GM21360 (cell line): ENCODE data around the gene SCG3.

Source experiments
- ATAC-seq: cut with Tn5 transposase; IDR thresholded peaks from one replicate; pipeline ENCODE4 v1.9.1; 2021; ENCODE audit warnings: mild to moderate bottlenecking, moderate library complexity; ENCODE audit not compliant: unreplicated experiment

SCG3 gene

DNA sequence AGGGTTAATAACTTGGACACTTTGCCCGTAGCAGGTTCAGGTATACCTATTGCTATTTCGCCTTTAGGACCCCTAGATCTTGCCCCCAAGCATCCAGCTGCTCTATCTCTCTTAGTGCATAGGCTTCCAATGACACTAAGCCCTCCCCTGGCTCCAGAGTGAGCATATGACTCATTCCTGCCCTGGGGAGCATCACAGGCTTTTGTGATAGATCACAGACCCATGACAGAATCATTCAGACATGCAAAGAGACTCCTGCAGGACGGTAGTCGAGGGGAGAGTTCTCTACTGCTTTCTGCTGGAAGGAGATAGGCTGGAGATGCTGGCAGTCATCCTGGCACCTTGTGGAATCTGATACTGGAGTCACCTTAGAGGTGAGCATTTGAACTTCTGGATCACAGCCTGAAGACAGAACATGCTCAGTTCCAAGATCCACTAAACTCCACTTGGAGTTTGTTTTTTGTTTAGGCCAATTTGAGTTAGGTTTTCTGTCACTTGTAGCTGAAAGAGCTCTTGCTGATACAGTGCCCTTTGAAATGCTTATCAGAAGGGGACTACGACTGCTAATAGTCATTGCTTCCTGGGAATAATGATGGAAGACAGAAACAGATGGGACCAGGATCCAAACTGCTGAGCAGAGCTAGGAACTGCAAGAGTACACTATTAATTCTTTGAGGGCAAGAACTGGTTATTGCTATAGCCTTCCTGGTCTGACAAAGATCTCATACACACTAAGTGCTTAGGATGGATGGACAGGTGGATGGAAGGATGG, 45.2 kb downstream of the SCG3 start:
- ATAC-seq = peak; percentile 92

- ATAC-seq = no peak
These were observed 46.0 kb downstream of the SCG3 start for GRCh38 chr15:51727141-51727897.

GRCh38 chr15:51731549-51732267, 50.4 kb downstream of the SCG3 start:
- ATAC-seq = peak; percentile 45

- no peak for ATAC-seq
These were observed 51.3 kb downstream of the SCG3 start for GRCh38 chr15:51732646-51733045.

DNA sequence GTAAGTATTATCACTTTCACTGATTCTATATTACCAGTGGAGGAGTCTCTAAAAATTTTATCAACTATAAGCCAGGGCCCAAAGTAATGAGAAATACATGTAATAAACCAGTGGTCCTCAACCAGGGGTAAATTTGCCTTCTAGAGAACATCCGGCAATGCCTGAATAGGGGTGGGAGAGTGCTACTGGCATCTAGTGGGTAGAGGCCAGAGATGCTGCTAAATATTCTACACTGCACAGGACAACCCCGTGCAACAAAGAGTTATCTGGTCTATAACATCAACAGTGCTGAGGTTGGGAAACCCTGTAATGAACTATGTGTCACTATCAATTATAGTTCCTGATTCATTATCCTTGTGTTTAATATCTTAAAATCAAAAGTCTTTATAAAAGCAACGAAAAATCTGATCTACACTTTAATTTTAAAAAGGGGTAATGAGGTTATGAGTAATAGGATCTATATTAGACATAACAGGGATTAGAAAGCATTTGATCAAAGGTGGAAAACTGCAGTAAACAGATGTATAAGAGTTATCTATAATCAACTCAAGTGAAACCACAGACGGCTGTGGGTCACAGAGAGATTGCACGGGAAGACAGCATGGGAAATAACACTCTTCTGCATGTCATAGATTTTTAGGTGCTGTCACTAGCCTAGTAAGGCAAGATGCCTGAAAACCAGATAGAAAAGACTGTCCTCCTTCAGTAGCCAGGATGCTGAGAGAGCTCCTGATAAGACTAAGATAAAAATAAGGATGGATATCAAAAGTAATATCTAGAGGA, 54.1 kb downstream of the SCG3 start:
- ATAC-seq = no peak

DNA sequence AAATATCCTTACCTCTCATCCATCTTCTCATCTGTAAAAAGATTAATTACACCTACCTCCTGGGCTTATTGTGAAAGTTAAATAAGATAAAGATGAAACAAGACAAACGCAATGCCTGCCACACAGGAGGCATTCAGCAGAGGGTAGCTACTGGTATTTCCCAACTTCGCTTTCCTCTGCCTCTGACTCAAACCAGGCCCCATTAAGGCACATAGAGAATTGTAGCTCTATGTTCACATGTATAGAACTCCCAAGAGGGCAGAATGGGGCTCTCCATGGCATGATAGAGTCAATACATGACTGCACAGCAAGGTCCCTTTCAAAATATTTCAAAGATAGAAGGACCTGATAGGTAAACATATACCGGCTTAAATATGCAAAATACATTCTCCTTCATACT, 54.8 kb downstream of the SCG3 start:
- ATAC-seq = no peak

DNA sequence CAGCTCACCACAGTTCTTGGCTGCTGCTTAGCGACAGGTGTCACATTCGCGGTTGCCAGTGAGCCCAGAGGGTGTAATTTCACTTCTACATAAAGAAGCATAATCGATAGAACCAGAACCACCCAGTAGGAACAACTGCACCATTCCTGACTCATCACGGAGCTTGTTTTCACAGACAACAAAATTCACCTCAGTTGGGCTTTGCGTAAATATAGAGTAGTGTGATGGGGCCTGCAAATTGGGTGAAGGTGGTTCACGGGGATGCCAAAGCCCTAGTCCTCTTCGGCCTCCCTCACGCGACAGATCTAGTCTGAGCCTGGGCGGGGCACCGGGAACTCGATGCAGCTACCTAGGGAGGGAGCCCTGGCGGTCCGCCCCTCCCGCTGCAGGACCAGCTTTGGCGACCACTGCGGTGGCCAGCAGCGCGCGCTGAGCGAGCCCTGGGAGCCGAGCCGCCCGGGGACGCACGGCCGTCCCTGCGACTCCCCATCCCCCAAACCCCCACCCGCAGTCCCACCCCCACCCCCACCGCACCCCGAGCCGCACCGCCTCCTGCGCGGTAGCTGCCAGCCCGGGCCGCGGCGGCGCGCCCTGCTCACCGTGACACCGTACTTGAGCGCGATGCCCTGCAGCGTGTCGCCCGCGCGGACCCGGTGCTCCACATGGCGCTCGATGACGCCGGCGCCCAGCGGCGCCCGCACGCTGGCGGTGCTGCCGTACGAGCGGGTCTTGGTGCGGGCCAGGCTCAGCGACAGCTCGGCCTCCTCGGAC, 55.6 kb downstream of the SCG3 start:
- peak; percentile 25 for ATAC-seq

- peak; percentile 26 for ATAC-seq
These were observed 56.4 kb downstream of the SCG3 start, which contains the start of gene LYSMD2 for GRCh38 chr15:51737522-51738305. TSS of gene LYSMD2 (minus strand) at chr15:51737655. CDS start at chr15:51737622, 33 bp downstream.

DNA sequence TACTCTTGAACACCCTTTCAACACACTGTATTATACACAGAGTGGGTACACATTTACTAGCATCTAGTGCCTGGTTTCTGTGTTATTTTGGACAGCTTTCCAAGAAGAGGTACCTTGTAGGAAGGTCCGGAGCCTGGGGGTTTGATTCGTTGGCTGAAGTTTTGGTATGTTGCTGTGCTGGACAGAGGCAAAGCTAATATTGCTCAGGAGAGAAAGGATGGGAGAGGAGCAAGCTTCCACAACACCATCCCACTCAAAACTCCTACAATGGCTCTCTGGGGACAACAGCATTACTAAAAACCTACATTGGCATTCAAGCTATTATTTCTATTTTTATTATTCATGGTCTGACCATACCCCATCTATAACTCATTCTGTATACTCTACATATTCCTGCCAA, 57.2 kb downstream of the SCG3 start:
- ATAC-seq = no peak

DNA sequence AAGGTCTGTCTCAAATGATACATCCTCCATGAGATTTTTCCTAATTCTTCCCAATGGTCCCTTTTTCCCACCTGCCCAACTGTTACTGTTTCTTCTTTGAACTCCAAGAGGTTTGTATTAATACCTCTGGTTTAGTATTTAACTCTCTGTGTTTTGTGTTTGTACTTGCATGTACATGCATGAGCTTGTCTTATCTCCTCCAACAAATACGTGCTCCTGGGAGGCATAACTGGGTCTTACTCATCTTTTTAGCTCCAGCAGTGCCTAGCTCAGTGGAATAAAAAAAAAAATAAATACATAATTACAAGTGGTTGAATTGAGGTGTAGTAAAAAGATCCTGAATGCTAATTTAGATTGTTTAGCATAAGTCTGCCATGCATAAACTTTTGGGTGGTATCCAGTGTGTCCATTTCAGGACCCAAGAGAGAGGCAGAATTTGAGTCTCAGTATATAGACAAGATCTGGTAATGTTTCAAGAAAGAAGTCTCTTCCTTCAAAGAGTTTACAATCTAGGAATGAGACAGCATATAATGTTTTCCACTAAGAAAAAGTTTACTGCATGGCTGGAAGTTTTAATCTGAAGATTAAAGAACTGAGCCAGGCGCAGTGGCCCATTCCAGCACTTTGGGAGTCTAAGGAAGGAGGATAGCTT, 57.9 kb downstream of the SCG3 start:
- ATAC-seq = no peak

- no peak for ATAC-seq
These were observed 68.0 kb downstream of the SCG3 start for GRCh38 chr15:51749307-51749706.

- no peak for ATAC-seq
These were observed 68.9 kb downstream of the SCG3 start for GRCh38 chr15:51750186-51750585.

DNA sequence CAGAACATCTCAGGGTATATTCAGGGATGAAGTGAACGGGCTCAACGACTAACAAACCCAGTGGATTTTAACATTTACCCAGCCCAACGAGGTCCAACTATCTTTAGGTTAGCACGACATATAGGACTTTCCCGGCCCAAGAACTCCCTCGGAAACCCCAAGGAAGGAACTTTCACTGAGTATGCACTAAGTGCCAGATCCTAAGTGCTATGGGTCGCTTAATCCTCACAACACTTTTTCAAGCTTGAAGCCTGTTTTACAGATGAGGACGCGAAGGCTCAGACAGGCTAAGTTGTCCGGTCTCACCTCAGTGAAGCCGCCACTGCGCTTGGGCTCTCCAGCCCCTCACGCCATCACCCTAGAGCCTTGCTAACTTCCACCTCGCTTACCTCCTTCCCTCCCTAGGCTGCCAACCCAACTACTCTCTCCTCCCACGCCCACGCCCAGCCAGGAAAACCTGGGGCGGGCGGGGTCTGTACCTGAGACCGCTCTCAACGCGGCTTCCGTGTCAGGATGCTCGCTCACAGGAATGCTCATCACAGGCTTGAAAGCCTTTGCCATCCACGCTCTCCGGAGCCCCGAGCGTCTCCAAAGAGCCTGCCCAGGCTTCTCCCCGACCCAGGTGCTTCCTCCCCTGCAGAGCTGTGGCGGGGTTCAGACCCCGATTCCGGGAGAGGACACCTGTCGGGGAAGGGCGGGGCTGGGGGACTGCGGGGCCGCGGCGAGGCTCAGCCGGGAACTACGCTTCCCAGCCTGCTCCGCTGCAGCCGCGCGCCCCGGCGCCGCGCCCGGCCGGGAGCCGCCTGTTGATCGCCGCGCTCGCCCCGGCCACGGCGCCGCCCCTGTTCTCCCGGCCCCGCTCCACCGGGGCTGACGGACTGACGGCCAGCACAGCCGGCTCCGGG, 69.7 kb downstream of the SCG3 start, which contains the start of gene TMOD2:
TMOD2 (plus strand) TSS at position 806 of the 905 bp plus-strand sequence. CDS start 14,845 bp downstream, outside the sequence.
- peak; percentile 77 for ATAC-seq

DNA sequence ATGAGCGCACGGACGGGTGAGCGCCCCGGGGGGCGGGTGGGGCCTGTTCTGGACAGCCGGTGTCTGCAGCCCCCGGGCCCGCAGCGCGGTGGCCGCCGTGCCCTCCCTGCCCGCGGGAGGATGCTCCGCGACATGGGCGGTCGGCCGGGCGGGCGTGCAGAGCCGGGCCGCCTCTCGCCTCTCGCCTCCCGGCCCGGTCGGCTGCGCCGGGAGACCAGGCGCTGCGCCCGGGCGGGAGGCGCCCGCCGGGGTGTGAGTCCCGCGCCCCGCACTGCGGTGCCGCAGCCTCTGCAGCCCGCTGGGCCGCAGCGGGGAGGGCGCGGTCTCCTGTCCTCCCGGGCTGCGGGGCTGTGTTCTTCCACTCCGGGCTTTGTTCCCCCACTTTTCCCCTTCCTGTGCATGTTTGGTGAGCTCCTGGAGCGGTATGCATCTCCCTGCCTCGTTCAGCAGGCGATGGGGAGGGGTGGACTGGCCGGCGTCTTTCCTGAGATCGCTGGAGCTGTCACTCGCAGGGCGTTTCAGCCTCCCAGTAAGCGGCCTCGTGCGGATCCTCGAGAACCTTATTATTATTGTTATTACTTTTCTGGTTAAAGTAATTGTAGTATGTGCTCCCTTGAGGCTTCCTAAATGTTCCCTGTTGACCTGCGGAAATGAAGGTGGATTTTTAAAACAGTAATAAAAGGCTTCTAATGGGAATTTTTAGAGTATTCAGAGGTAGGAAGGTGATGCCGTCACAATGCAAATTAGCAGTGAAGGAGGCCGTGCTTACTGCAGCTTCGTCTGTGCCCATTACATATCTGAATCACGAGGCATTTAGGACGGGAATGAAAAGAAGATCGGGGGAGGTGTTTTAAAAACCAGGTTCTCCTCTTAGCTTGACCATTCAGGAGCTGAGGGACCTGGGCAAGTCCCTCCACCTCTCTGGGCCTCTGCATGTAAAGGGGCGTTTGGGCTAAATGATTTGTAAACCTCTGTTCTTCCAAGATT, 70.7 kb downstream of the SCG3 start:
- ATAC-seq = peak; percentile 42

- ATAC-seq = no peak
These were observed 71.6 kb downstream of the SCG3 start for GRCh38 chr15:51752888-51753287.

DNA sequence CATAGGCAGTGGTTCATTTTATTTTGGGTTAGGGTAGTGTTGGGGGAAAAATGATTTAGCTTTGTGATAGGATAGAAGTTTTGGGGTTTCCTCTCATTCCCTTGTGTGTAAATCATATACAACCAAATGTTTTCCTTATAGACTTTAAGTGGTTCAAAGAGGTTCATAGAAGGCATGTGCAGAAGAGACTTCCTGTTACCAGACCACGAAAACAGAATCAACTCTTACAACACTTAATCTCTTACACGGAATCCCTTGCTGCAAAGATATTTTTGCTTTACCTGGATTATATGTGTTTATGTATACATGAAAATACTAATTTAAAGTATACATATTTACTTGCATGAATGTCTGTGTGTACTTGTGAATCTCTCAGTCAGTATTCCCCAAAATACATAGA, 73.0 kb downstream of the SCG3 start:
- ATAC-seq = no peak
